H9 (cell line): ENCODE measurements around the gene PRICKLE1. TPM values are rescaled to one million over a fixed set of nuclear protein-coding genes. Genes with fewer than 3 reads are reported as not detected.

Experiments used
- DNase-seq: peaks from one replicate; pipeline ENCODE4 v3.0.0-alpha.2; 2017
- H2AFZ ChIP-seq: one replicate; pipeline ENCODE4 v1.6.1; 2013; ENCODE audit warnings: mild to moderate bottlenecking, low read length, control low read depth, moderate library complexity
- H2AK5ac ChIP-seq: 2 replicates; pipeline ENCODE4 v1.6.1; 2013; ENCODE audit warnings: low read length, control low read depth, mixed read lengths; ENCODE audit not compliant: insufficient read length
- H2BK120ac ChIP-seq: one replicate; pipeline ENCODE4 v1.6.1; 2013; ENCODE audit warnings: low read depth, mild to moderate bottlenecking, low read length, control low read depth, inconsistent platforms; ENCODE audit not compliant: poor library complexity, severe bottlenecking
- H2BK12ac ChIP-seq: 2 replicates; pipeline ENCODE4 v1.6.1; 2013; ENCODE audit warnings: low read length, control low read depth, mixed read lengths, low read depth; ENCODE audit not compliant: insufficient read length
- H2BK15ac ChIP-seq: 2 replicates; pipeline ENCODE4 v1.6.1; 2013; ENCODE audit warnings: low read depth, low read length, control low read depth
- H2BK20ac ChIP-seq: one replicate; pipeline ENCODE4 v1.6.1; 2013; ENCODE audit warnings: low read depth, mild to moderate bottlenecking, low read length, control low read depth, inconsistent platforms; ENCODE audit not compliant: poor library complexity, severe bottlenecking
- H2BK5ac ChIP-seq: 2 replicates; pipeline ENCODE4 v1.6.1; 2013; ENCODE audit warnings: low read length, control low read depth, mixed read lengths; ENCODE audit not compliant: insufficient read length
- H3K14ac ChIP-seq: 2 replicates; pipeline ENCODE4 v1.6.1; 2013; ENCODE audit warnings: low read length, control low read depth; ENCODE audit not compliant: insufficient read depth
- H3K18ac ChIP-seq: 2 replicates; pipeline ENCODE4 v1.6.1; 2013; ENCODE audit warnings: low read depth, mild to moderate bottlenecking, mixed read lengths, low read length, control low read depth; ENCODE audit not compliant: insufficient read length
- H3K23ac ChIP-seq: 2 replicates; pipeline ENCODE4 v1.6.1; 2013; ENCODE audit warnings: low read length, control low read depth, mixed read lengths, low read depth; ENCODE audit not compliant: insufficient read length
- H3K23me2 ChIP-seq: 2 replicates; pipeline ENCODE4 v1.6.1; 2013; ENCODE audit warnings: low read depth, mild to moderate bottlenecking, mixed read lengths, low read length, control low read depth; ENCODE audit not compliant: insufficient read length, poor library complexity, severe bottlenecking
- H3K27ac ChIP-seq: 2 replicates; pipeline ENCODE4 v1.5.1; 2013; ENCODE audit warnings: low read length, control low read depth, mixed read lengths, low read depth; ENCODE audit not compliant: insufficient read length
- H3K27me3 ChIP-seq: 2 replicates; pipeline ENCODE4 v1.6.1; 2013; ENCODE audit warnings: low read length, control low read depth, inconsistent platforms; ENCODE audit not compliant: insufficient read depth
- H3K4ac ChIP-seq: 2 replicates; pipeline ENCODE4 v1.6.1; 2013; ENCODE audit warnings: low read depth, mild to moderate bottlenecking, control low read depth, inconsistent platforms, low read length, moderate library complexity
- H3K4me1 ChIP-seq: 2 replicates; pipeline ENCODE4 v1.6.1; 2013; ENCODE audit warnings: low read length, control low read depth, inconsistent platforms; ENCODE audit not compliant: insufficient read depth
- H3K4me2 ChIP-seq: 2 replicates; pipeline ENCODE4 v1.6.1; 2013; ENCODE audit warnings: low read length, control low read depth, mixed read lengths; ENCODE audit not compliant: insufficient read length, insufficient read depth
- H3K56ac ChIP-seq: 2 replicates; pipeline ENCODE4 v1.6.1; 2013; ENCODE audit warnings: low read depth, mild to moderate bottlenecking, mixed read lengths, low read length, control low read depth; ENCODE audit not compliant: insufficient read length
- H3K79me1 ChIP-seq: 2 replicates; pipeline ENCODE4 v1.6.1; 2013; ENCODE audit warnings: low read depth, mild to moderate bottlenecking, moderate library complexity, low read length, control low read depth, inconsistent platforms; ENCODE audit not compliant: insufficient read depth, poor library complexity, severe bottlenecking
- H3K79me2 ChIP-seq: 2 replicates; pipeline ENCODE4 v1.6.1; 2013; ENCODE audit warnings: low read length, control low read depth, inconsistent platforms; ENCODE audit not compliant: insufficient read depth
- H3K9ac ChIP-seq: 2 replicates; pipeline ENCODE4 v1.6.1; 2013; ENCODE audit warnings: low read length, control low read depth, mixed read lengths; ENCODE audit not compliant: insufficient read length; ENCODE audit errors: extremely low read depth
- H3K9me3 ChIP-seq: one replicate; pipeline ENCODE4 v1.6.1; 2013; ENCODE audit warnings: low read depth, low read length, inconsistent platforms; ENCODE audit not compliant: control insufficient read depth
- H3T11ph ChIP-seq: one replicate; pipeline ENCODE4 v1.6.1; 2013; ENCODE audit warnings: mild to moderate bottlenecking, low read length, control low read depth, inconsistent platforms
- H4K20me1 ChIP-seq: one replicate; pipeline ENCODE4 v1.6.1; 2013; ENCODE audit not compliant: control insufficient read depth, insufficient read length, insufficient read depth
- H4K5ac ChIP-seq: 2 replicates; pipeline ENCODE4 v1.6.1; 2013; ENCODE audit warnings: low read depth, mild to moderate bottlenecking, mixed read lengths, low read length, control low read depth; ENCODE audit not compliant: insufficient read length
- H4K8ac ChIP-seq: replicated peaks from 2 replicates; pipeline ENCODE4 v1.6.1; 2013; ENCODE audit warnings: low read length, control low read depth, mixed read lengths, low read depth; ENCODE audit not compliant: insufficient read length
- H4K91ac ChIP-seq: 2 replicates; pipeline ENCODE4 v1.6.1; 2013; ENCODE audit warnings: low read depth, mild to moderate bottlenecking, moderate library complexity, mixed read lengths, low read length, control low read depth; ENCODE audit not compliant: insufficient read length
- H3K27ac Mint-ChIP-seq, 3 experiments: 2 replicates in 2 of 3; 3 replicates in 1 of 3; pipeline ENCODE4 v1.8.0; 2020 to 2021; ENCODE audit warnings: mixed read lengths in 3 of 3, mild to moderate bottlenecking in 1 of 3, moderate library complexity in 1 of 3
- H3K27me3 Mint-ChIP-seq: 2 replicates; pipeline ENCODE4 v1.8.0; 2021; ENCODE audit warnings: low read depth, mild to moderate bottlenecking, moderate library complexity, mixed read lengths
- H3K36me3 Mint-ChIP-seq, 3 experiments: 2 replicates in 2 of 3; 3 replicates in 1 of 3; pipeline ENCODE4 v1.8.0; 2020 to 2021; ENCODE audit warnings: low read depth in 3 of 3, mixed read lengths in 3 of 3; ENCODE audit not compliant: insufficient read depth in 1 of 3
- H3K4me1 Mint-ChIP-seq, 2 experiments: 2 replicates each; pipeline ENCODE4 v1.8.0; 2020; ENCODE audit warnings: mixed read lengths in 2 of 2
- H3K4me3 Mint-ChIP-seq, 2 experiments: 2 replicates in 1 of 2; 3 replicates in 1 of 2; pipeline ENCODE4 v1.8.0; 2020 to 2021; ENCODE audit warnings: mild to moderate bottlenecking in 2 of 2, mixed read lengths in 2 of 2, moderate library complexity in 1 of 2
- H3K9me3 Mint-ChIP-seq, 2 experiments: 2 replicates in 1 of 2; 3 replicates in 1 of 2; pipeline ENCODE4 v1.8.0; 2020; ENCODE audit warnings: mild to moderate bottlenecking in 2 of 2, mixed read lengths in 2 of 2, moderate library complexity in 1 of 2
- WGBS: extraction: QIAGEN DNeasy Blood & Tissue Kit; methylation state at CpG from one replicate; pipeline ENCODE4 v1.1.7; 2013; ENCODE audit warnings: missing lambda C conversion rate, low lambda C conversion rate, mixed read lengths; ENCODE audit not compliant: insufficient read length; ENCODE audit errors: extremely low coverage; 5-methylcytosine and 5-hydroxymethylcytosine counted together
- total RNA-seq: library from RNA; stranded (reverse); gene quantifications from 2 replicates; pipeline ENCODE4 v1.2.1, GENCODE V29; 2021
- TF ChIP-seq, protein P1 (sequence below): fragments of 200-600 bp; sonication (generic); conservative IDR thresholded peaks from 3 replicates; pipeline ENCODE4 v1.8.0; 2021; ENCODE audit warnings: antibody characterized with exemption, mild to moderate bottlenecking

PRICKLE1 gene
- total RNA-seq, 1 experiment from 2014 or later, result 20.5 TPM

GRCh38 chr12:42617622-42618021 lies 28.1 kb upstream of the PRICKLE1 start:
- H4K91ac ChIP-seq, result no peak overlapping the region
- Mint-ChIP-seq H3K36me3 (peaks cover 0 to 20% (median 7%) of the 10 kb centered on the region in 3 experiments; a peak in 4 of 7 replicates), H3K4me1 (peaks cover 15 to 16% of the 10 kb centered on the region in 2 experiments), H3K27ac (no peak overlapping the region), H3K27me3 (no peaks in the 10 kb centered on the region), H3K4me3 (no peak overlapping the region), H3K9me3 (peaks cover 9 to 20% of the 10 kb centered on the region in 2 experiments; a peak in 4 of 5 replicates)
- no peak overlapping the region for H3K4me2 ChIP-seq
- H2BK20ac ChIP-seq, result no peak overlapping the region
- no peaks in the 10 kb centered on the region for H3K79me2 ChIP-seq
- H2BK15ac ChIP-seq, result no peak overlapping the region
- no peak overlapping the region for H4K8ac ChIP-seq
- no peak overlapping the region for H3K14ac ChIP-seq
- no CpG with 5 or more reads among the region's 1 CpG for WGBS
- no peak overlapping the region for H2AFZ ChIP-seq
- H2BK120ac ChIP-seq, result no peak overlapping the region
- H3K23me2 ChIP-seq, result no peaks in the 10 kb centered on the region
- no peaks in the 10 kb centered on the region for H3K27me3 ChIP-seq
- no peaks in the 10 kb centered on the region for H3K9me3 ChIP-seq
- no peak overlapping the region for H2AK5ac ChIP-seq
- no peak overlapping the region for H3K56ac ChIP-seq
- no peak overlapping the region for H2BK12ac ChIP-seq
- no peak overlapping the region for H3T11ph ChIP-seq
- no peak overlapping the region for H4K5ac ChIP-seq
- no peak overlapping the region for H3K27ac ChIP-seq
- H3K4ac ChIP-seq, result no peak overlapping the region
- TF ChIP-seq, protein P1, sequence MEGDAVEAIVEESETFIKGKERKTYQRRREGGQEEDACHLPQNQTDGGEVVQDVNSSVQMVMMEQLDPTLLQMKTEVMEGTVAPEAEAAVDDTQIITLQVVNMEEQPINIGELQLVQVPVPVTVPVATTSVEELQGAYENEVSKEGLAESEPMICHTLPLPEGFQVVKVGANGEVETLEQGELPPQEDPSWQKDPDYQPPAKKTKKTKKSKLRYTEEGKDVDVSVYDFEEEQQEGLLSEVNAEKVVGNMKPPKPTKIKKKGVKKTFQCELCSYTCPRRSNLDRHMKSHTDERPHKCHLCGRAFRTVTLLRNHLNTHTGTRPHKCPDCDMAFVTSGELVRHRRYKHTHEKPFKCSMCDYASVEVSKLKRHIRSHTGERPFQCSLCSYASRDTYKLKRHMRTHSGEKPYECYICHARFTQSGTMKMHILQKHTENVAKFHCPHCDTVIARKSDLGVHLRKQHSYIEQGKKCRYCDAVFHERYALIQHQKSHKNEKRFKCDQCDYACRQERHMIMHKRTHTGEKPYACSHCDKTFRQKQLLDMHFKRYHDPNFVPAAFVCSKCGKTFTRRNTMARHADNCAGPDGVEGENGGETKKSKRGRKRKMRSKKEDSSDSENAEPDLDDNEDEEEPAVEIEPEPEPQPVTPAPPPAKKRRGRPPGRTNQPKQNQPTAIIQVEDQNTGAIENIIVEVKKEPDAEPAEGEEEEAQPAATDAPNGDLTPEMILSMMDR, result no peak
- H3K9ac ChIP-seq, result no peak overlapping the region
- DNase-seq, result no peak
- no peaks in the 10 kb centered on the region; the same call in 1 of the 2 replicates for H3K4me1 ChIP-seq
- no peak overlapping the region for H2BK5ac ChIP-seq
- no peaks in the 10 kb centered on the region for H4K20me1 ChIP-seq
- no peak overlapping the region for H3K18ac ChIP-seq
- H3K79me1 ChIP-seq, result no peaks in the 10 kb centered on the region
- H3K23ac ChIP-seq, result no peak overlapping the region
